Neural cell (in vitro differentiated cells): Measurements from ENCODE around the gene WASF3. TPM values are rescaled to one million over a fixed set of nuclear protein-coding genes. Genes with fewer than 3 reads are reported as not detected.

ENCODE experiments used
- H2AFZ ChIP-seq: fragments of 200-600, 300-800 bp; sonication (generic), shearing (Covaris generic); 2 replicates; pipeline ENCODE4 v1.6.0; 2014; ENCODE audit warnings: low read depth, mild to moderate bottlenecking, antibody characterized with exemption, low read length, moderate library complexity
- H3F3A ChIP-seq: fragments of 200-600 bp; shearing (Covaris generic); 2 replicates; pipeline ENCODE4 v1.6.1; 2016; ENCODE audit warnings: mild to moderate bottlenecking, moderate library complexity, mixed read lengths, antibody characterized with exemption, low read length; ENCODE audit not compliant: insufficient read depth, poor library complexity, severe bottlenecking
- H3K27ac ChIP-seq: fragments of 200-600, 300-800 bp; sonication (generic), shearing (Covaris generic); 2 replicates; pipeline ENCODE4 v1.5.1; 2014; ENCODE audit warnings: mild to moderate bottlenecking, low read length, moderate library complexity
- H3K27me3 ChIP-seq: fragments of 300-800, 200-600 bp; sonication (generic), shearing (Covaris generic); 2 replicates; pipeline ENCODE4 v1.6.0; 2014; ENCODE audit warnings: mild to moderate bottlenecking, low read depth, low read length, moderate library complexity; ENCODE audit not compliant: insufficient read depth
- H3K36me3 ChIP-seq: fragments of 300-800, 200-600 bp; sonication (generic), shearing (Covaris generic); 2 replicates; pipeline ENCODE4 v1.5.1; 2014; ENCODE audit warnings: mild to moderate bottlenecking, antibody characterized with exemption, low read length, moderate library complexity; ENCODE audit not compliant: insufficient read depth
- H3K4me2 ChIP-seq: fragments of 300-800, 200-600 bp; sonication (generic), shearing (Covaris generic); 2 replicates; pipeline ENCODE4 v1.6.0; 2014; ENCODE audit warnings: mild to moderate bottlenecking, low read length
- H3K4me3 ChIP-seq: fragments of 300-800, 200-600 bp; sonication (generic), shearing (Covaris generic); 2 replicates; pipeline ENCODE4 v1.5.1; 2014; ENCODE audit warnings: mild to moderate bottlenecking, low read length, moderate library complexity
- H3K79me2 ChIP-seq: fragments of 200-600 bp; shearing (Covaris generic); replicated peaks from 2 replicates; pipeline ENCODE4 v1.6.0; 2014; ENCODE audit warnings: mild to moderate bottlenecking, low read length, moderate library complexity; ENCODE audit not compliant: insufficient read depth
- H3K9ac ChIP-seq: fragments of 300-800, 200-600 bp; sonication (generic), shearing (Covaris generic); 2 replicates; pipeline ENCODE4 v1.6.1; 2016; ENCODE audit warnings: mild to moderate bottlenecking, low read length, mixed read lengths
- H3K9me2 ChIP-seq: fragments of 200-600 bp; shearing (Covaris generic); 2 replicates; pipeline ENCODE4 v1.6.1; 2016; ENCODE audit warnings: mild to moderate bottlenecking, low read length, mixed read lengths; ENCODE audit not compliant: insufficient read depth
- H3K9me3 ChIP-seq: fragments of 200-600, 300-800 bp; sonication (generic), shearing (Covaris generic); 2 replicates; pipeline ENCODE4 v1.6.1; 2016; ENCODE audit warnings: mild to moderate bottlenecking, mixed run types, low read length, moderate library complexity, mixed read lengths
- H4K20me1 ChIP-seq: fragments of 200-600 bp; shearing (Covaris generic); 2 replicates; pipeline ENCODE4 v1.6.1; 2016; ENCODE audit warnings: mild to moderate bottlenecking, mixed run types; ENCODE audit not compliant: insufficient read depth
- CTCF ChIP-seq: fragments of 450-650 bp; IDR thresholded peaks from 2 replicates; pipeline ENCODE4 v1.5.1; 2014; ENCODE audit warnings: antibody characterized with exemption, mild to moderate bottlenecking, moderate library complexity; ENCODE audit not compliant: poor library complexity, severe bottlenecking
- EP300 ChIP-seq: fragments of 450-650 bp; conservative IDR thresholded peaks from 2 replicates; pipeline ENCODE4 v1.6.1; 2014; ENCODE audit warnings: antibody characterized with exemption, mild to moderate bottlenecking, moderate library complexity; ENCODE audit not compliant: poor library complexity, severe bottlenecking
- EZH2 ChIP-seq: fragments of 200-600, 300-800 bp; shearing (Covaris generic), sonication (generic); IDR thresholded peaks from 2 replicates; pipeline ENCODE4 v1.6.1; 2014; ENCODE audit warnings: antibody characterized with exemption, low read length, borderline replicate concordance, mild to moderate bottlenecking; ENCODE audit not compliant: insufficient read depth, poor library complexity, severe bottlenecking
- MXI1 ChIP-seq: fragments of 450-650 bp; conservative IDR thresholded peaks from 2 replicates; pipeline ENCODE4 v1.6.1; 2014; ENCODE audit warnings: antibody characterized with exemption, mild to moderate bottlenecking; ENCODE audit not compliant: poor library complexity, severe bottlenecking
- POLR2AphosphoS5 ChIP-seq: IDR thresholded peaks from 2 replicates; pipeline ENCODE4 v1.6.1; 2012
- RAD21 ChIP-seq: fragments of 450-650 bp; conservative IDR thresholded peaks from 2 replicates; pipeline ENCODE4 v1.6.1; 2014; ENCODE audit warnings: antibody characterized with exemption, mild to moderate bottlenecking, moderate library complexity
- SMC3 ChIP-seq: fragments of 450-650 bp; conservative IDR thresholded peaks from 2 replicates; pipeline ENCODE4 v1.6.1; 2014; ENCODE audit warnings: antibody characterized with exemption, mild to moderate bottlenecking, moderate library complexity; ENCODE audit not compliant: poor library complexity
- TAF1 ChIP-seq: IDR thresholded peaks from 2 replicates; pipeline ENCODE4 v1.6.1; 2012; ENCODE audit warnings: low read depth
- polyA plus RNA-seq: library from polyadenylated mRNA; depleted of rRNA; stranded (reverse); fragments of >200 nt; gene quantifications from 2 replicates; pipeline ENCODE4 v1.2.3, GENCODE V29; 2014
- TF ChIP-seq, protein P1 (sequence below): IDR thresholded peaks from 2 replicates; pipeline ENCODE4 v1.6.1; 2012; ENCODE audit warnings: borderline replicate concordance

Gene WASF3
- polyA plus RNA-seq, 1 donor from 2014 or later, result 44.5 TPM

- H3K4me2 ChIP-seq, result no peak overlapping the region
- H3K36me3 ChIP-seq, result no peaks in the 10 kb centered on the region
- H3K9me3 ChIP-seq, result no peaks in the 10 kb centered on the region
- H3K27ac ChIP-seq, result no peak overlapping the region
- no peaks in the 10 kb centered on the region for H3K27me3 ChIP-seq
- no peaks in the 10 kb centered on the region for H3K9me2 ChIP-seq
- no peak overlapping the region for H3K4me3 ChIP-seq
- no peak overlapping the region for H3K9ac ChIP-seq
- no peak for TF ChIP-seq SMC3
- no peak for TF ChIP-seq TAF1
- no peak for TF ChIP-seq MXI1
- TF ChIP-seq RAD21, result no peak
- TF ChIP-seq POLR2AphosphoS5, result no peak
- TF ChIP-seq EP300, result no peak
- no peak for TF ChIP-seq CTCF
- TF ChIP-seq, protein P1, sequence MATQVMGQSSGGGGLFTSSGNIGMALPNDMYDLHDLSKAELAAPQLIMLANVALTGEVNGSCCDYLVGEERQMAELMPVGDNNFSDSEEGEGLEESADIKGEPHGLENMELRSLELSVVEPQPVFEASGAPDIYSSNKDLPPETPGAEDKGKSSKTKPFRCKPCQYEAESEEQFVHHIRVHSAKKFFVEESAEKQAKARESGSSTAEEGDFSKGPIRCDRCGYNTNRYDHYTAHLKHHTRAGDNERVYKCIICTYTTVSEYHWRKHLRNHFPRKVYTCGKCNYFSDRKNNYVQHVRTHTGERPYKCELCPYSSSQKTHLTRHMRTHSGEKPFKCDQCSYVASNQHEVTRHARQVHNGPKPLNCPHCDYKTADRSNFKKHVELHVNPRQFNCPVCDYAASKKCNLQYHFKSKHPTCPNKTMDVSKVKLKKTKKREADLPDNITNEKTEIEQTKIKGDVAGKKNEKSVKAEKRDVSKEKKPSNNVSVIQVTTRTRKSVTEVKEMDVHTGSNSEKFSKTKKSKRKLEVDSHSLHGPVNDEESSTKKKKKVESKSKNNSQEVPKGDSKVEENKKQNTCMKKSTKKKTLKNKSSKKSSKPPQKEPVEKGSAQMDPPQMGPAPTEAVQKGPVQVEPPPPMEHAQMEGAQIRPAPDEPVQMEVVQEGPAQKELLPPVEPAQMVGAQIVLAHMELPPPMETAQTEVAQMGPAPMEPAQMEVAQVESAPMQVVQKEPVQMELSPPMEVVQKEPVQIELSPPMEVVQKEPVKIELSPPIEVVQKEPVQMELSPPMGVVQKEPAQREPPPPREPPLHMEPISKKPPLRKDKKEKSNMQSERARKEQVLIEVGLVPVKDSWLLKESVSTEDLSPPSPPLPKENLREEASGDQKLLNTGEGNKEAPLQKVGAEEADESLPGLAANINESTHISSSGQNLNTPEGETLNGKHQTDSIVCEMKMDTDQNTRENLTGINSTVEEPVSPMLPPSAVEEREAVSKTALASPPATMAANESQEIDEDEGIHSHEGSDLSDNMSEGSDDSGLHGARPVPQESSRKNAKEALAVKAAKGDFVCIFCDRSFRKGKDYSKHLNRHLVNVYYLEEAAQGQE, result no peak
- no peak for TF ChIP-seq EZH2
- peaks cover 35% of the 10 kb centered on the region for H3K79me2 ChIP-seq
- no peak overlapping the region for H2AFZ ChIP-seq
- no peaks in the 10 kb centered on the region for H4K20me1 ChIP-seq
- no peaks in the 10 kb centered on the region for H3F3A ChIP-seq
Observed at GRCh38 chr13:26604784-26605545, 47.5 kb downstream of the WASF3 start.

GRCh38 chr13:26605845-26606244 is 48.4 kb downstream of the WASF3 start:
- H3K9me2 ChIP-seq, result no peaks in the 10 kb centered on the region
- TF ChIP-seq EZH2 (no peak), RAD21 (no peak)
- H3K79me2 ChIP-seq, result peaks cover 41% of the 10 kb centered on the region
- no peak overlapping the region for H3K27ac ChIP-seq
- H3K4me2 ChIP-seq, result no peak overlapping the region
- H3F3A ChIP-seq, result no peaks in the 10 kb centered on the region
- no peaks in the 10 kb centered on the region for H3K9me3 ChIP-seq
- H3K27me3 ChIP-seq, result no peaks in the 10 kb centered on the region
- H2AFZ ChIP-seq, result no peak overlapping the region
- no peak overlapping the region for H3K4me3 ChIP-seq
- H3K36me3 ChIP-seq, result no peaks in the 10 kb centered on the region
- H3K9ac ChIP-seq, result no peak overlapping the region
- H4K20me1 ChIP-seq, result no peaks in the 10 kb centered on the region
